WERI-Rb-1 (cell line): ENCODE measurements around the gene SEMA3G.
A peak's percentile ranks its signal among the peaks of the same experiment; 100 is the strongest.

ENCODE experiments used
- DNase-seq: peaks from one replicate; pipeline ENCODE4 v3.0.0-alpha.2; 2020
- H3K27ac ChIP-seq: fragments of 250-450 bp; sonication (Bioruptor Pico); 2 replicates; pipeline ENCODE4 v1.5.1; 2020; ENCODE audit warnings: mild to moderate bottlenecking, moderate library complexity
- H3K27me3 ChIP-seq: fragments of 250-450 bp; sonication (Bioruptor Pico); 2 replicates; pipeline ENCODE4 v1.5.1; 2021; ENCODE audit warnings: mild to moderate bottlenecking, low read depth, moderate library complexity; ENCODE audit not compliant: insufficient read depth, severe bottlenecking
- H3K36me3 ChIP-seq: fragments of 250-450 bp; sonication (Bioruptor Pico); 2 replicates; pipeline ENCODE4 v1.5.1; 2020; ENCODE audit warnings: mild to moderate bottlenecking, moderate library complexity
- H3K4me3 ChIP-seq: 2 replicates; pipeline ENCODE4 v1.5.1; 2011; ENCODE audit warnings: low read depth, mild to moderate bottlenecking, control low read depth, low read length
- H3K9me3 ChIP-seq: fragments of 250-450 bp; sonication (Bioruptor Pico); 2 replicates; pipeline ENCODE4 v1.5.1; 2021; ENCODE audit warnings: mild to moderate bottlenecking, moderate library complexity; ENCODE audit not compliant: severe bottlenecking
- TF ChIP-seq, protein P1 (sequence below): IDR thresholded peaks from 2 replicates; pipeline ENCODE4 v1.5.1; 2011; ENCODE audit warnings: low read depth, mild to moderate bottlenecking, control low read depth, inconsistent platforms, low read length

Gene SEMA3G

DNA sequence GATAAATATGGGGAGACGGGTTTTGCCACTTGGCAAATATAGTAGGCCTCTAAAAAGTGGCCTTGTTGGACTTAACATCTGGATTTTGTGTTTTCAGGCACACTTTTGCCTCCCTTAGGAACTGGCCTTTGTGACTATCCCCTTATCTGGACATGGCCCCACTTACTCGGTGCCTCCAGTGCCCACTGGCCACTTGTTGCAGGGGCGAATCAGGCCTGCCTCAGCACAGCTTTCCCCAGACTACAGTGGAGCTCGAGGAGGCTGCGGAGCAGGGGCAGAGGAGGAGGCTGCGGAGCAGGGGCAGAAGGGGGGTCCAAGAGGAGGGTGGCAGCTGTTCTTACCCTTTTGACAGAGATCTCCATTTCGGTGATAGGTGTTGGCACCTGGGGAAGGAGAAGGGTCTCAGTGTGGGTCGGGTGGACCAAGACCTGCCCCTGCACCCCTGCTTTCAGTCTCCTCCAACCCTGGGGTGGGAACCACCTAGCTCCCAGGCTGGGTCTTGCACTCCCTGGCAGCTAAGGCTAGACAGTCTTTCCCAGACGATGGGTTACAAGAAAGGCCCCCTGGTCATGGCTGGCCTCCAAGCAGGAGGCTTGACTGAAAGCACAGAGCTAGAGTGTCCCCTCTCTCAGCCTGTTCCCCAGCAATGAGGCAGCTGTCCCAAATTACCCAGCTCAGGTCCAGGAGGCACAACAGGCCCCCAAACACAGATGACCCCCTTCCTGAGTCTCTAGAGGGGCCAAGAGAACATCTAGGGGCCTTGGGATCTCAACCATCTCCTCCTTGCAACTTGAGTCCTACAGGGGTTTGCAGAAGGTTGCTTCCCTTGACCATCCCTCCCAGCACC is 6.1 kb downstream of the SEMA3G start:
- Histone ChIP-seq H3K36me3 (no peaks in the 10 kb centered on the region), H3K27me3 (no peaks in the 10 kb centered on the region), H3K4me3 (no peak overlapping the region), H3K9me3 (no peaks in the 10 kb centered on the region), H3K27ac (no peak overlapping the region)
- no peak for DNase-seq
- TF ChIP-seq, protein P1, sequence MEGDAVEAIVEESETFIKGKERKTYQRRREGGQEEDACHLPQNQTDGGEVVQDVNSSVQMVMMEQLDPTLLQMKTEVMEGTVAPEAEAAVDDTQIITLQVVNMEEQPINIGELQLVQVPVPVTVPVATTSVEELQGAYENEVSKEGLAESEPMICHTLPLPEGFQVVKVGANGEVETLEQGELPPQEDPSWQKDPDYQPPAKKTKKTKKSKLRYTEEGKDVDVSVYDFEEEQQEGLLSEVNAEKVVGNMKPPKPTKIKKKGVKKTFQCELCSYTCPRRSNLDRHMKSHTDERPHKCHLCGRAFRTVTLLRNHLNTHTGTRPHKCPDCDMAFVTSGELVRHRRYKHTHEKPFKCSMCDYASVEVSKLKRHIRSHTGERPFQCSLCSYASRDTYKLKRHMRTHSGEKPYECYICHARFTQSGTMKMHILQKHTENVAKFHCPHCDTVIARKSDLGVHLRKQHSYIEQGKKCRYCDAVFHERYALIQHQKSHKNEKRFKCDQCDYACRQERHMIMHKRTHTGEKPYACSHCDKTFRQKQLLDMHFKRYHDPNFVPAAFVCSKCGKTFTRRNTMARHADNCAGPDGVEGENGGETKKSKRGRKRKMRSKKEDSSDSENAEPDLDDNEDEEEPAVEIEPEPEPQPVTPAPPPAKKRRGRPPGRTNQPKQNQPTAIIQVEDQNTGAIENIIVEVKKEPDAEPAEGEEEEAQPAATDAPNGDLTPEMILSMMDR, result no peak

DNA sequence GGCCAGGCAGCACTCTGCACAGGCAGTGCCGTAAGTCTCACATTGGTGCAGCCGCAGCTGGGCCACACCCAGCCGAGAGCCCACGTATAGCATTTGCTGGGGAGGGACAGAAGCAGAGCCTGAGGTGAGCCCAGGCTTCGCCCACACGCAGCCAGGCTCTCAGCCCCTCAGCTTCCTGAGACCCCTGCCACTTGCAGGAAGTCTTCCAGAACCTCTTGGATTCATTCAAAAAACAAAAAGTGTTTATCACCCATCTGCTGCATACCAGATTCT is 6.9 kb downstream of the SEMA3G start:
- DNase-seq, result no peak
- Histone ChIP-seq H3K27me3 (no peaks in the 10 kb centered on the region), H3K4me3 (no peak overlapping the region), H3K9me3 (no peaks in the 10 kb centered on the region), H3K27ac (no peak overlapping the region), H3K36me3 (no peaks in the 10 kb centered on the region)
- TF ChIP-seq, protein P1, result no peak

DNA sequence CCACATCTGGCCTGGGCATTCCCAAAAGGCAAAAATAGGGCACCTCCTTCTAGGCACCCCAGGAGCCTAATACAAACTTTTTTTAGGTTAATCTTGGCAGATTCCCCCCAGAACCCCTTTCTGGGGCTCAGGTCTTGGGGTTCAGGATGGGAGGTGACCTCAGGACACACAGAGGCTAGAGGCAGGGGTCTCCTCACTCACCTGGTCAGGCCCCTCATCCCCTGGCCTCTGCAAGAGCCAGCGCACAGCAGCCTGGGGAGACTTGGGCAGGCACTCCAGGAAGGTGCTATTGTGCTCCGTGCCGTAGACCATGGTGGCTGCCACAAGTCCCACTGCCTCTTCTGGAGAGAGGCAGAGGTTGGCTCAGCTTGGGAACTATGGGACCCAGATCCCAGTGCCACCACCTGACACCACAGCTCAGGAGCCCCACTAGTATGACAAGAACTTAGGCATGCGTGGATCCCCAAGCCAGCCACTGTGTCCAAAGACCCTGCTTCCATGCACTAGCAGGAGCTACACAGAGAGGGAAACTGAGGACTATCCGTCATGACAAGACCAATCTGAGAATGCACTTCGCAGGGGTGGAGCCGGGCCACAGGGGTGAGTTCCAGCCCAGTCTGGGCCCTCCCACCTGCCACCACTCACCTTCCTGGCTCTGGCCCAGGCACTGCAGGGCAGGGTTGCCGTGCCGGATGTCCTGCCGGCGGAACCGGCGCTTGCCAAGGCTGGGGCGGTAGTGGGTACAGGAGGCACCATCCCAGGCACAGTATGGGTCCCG is 7.4 kb downstream of the SEMA3G start:
- Histone ChIP-seq H3K9me3 (no peaks in the 10 kb centered on the region), H3K27ac (no peak overlapping the region), H3K4me3 (no peak overlapping the region), H3K27me3 (no peaks in the 10 kb centered on the region), H3K36me3 (no peaks in the 10 kb centered on the region)
- TF ChIP-seq, protein P1, result no peak
- no peak for DNase-seq

DNA sequence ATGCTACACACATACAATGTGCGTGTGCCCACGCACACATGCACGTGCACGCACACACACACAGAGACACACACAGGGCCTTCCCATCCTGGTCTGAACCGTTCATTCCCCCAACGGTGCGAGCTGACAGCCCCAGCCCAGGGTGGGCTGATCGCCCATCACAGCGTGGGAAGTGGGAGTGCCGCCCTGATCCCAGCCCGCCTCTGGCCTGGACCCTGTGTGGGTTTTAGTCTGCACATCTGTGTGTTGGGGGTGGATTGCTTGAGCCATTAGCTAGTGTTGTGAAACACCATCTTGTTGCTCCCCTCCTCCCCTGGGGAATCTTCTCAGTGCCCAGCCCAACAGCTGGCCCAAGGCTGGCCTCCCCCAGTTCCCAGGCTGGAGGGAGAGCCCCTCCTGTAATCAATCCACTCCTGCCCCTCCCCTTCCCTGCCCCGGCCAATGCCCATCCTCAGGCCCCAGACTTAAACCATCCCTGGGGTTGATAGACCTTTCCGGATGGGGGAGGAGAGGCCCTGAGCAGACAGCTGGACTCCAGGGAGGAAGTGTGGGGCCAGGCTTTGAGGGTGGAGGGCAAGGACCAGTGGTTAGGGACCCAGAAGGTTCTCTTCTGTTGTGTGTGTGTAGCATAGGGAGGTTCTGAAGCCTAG is 8.3 kb downstream of the SEMA3G start:
- Histone ChIP-seq H3K36me3 (no peaks in the 10 kb centered on the region), H3K27me3 (no peaks in the 10 kb centered on the region), H3K4me3 (no peak overlapping the region), H3K27ac (no peak overlapping the region; the same call in 1 of the 2 replicates), H3K9me3 (no peaks in the 10 kb centered on the region)
- TF ChIP-seq, protein P1, result no peak
- DNase-seq, result peak; percentile 16

DNA sequence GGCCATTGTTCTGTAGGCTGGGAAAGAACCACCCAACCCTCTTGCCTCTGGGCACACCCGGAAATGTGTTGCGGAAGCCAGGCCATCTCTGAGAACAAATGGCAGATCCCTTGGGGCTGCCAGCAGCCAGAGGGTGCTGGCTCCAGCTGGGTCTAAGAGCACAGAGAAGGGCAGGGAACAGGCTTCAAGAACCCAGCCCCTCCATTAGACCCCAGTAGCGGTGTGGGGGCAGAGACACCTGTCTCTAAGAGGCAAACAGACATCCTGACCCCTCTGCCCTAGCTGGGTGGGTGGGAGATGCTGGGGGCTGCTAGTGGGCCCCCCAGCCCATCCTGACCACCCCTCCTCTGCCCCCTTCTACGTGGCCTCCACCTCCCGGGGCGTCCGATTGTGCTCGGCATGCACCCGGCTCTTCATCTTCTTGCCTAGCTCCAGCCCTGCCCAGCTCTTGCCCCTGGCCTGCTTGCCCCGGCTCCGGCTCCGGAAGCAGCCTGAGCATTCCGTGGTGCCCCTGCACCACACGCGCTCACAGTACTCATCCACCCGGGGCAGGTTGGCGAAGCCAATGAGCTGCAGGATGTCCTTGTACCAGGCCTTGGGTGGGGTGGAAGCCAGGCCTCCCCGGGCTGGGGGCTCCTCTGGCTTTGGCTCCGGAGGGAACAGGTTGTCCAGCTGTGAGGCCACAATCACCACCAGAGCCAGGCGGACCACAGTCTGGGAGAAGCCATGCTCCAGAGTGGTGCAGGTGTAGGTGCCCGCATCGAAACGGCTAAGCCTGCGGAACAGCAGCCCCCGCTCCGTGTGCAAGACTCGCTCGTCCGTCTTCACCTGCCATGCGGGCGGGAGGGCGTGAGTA is 9.4 kb downstream of the SEMA3G start:
- TF ChIP-seq, protein P1, result no peak
- Histone ChIP-seq H3K9me3 (no peaks in the 10 kb centered on the region), H3K27me3 (no peaks in the 10 kb centered on the region), H3K4me3 (no peak overlapping the region), H3K27ac (no peak overlapping the region), H3K36me3 (no peaks in the 10 kb centered on the region)
- DNase-seq, result peak; percentile 5
